IMR-90 (cell line): ENCODE data around the gene SYCP3.

ENCODE experiments used
- BHLHE40 ChIP-seq: fragments of 150-350 bp; IDR thresholded peaks from 2 replicates; pipeline ENCODE4 v1.6.1; 2016; ENCODE audit warnings: mild to moderate bottlenecking, low read depth, low read length
- CEBPB ChIP-seq: IDR thresholded peaks from 2 replicates; pipeline ENCODE4 v1.6.1; 2012; ENCODE audit warnings: low read depth, low read length, improper control_type of control experiment
- CHD1 ChIP-seq: IDR thresholded peaks from 2 replicates; pipeline ENCODE4 v1.6.1; 2012; ENCODE audit warnings: low read depth, low read length, improper control_type of control experiment
- MAFK ChIP-seq: IDR thresholded peaks from 2 replicates; pipeline ENCODE4 v1.6.1; 2012; ENCODE audit warnings: low read depth, low read length, improper control_type of control experiment
- MAZ ChIP-seq: IDR thresholded peaks from 2 replicates; pipeline ENCODE4 v1.6.1; 2012; ENCODE audit warnings: low read depth, mild to moderate bottlenecking, low read length, improper control_type of control experiment, moderate library complexity, borderline replicate concordance
- MXI1 ChIP-seq: IDR thresholded peaks from 2 replicates; pipeline ENCODE4 v1.6.1; 2012; ENCODE audit warnings: low read depth, mild to moderate bottlenecking, low read length, moderate library complexity, borderline replicate concordance
- NFE2L2 ChIP-seq: fragments of 150-350 bp; IDR thresholded peaks from 2 replicates; pipeline ENCODE4 v1.6.1; 2016; ENCODE audit warnings: low read depth, mild to moderate bottlenecking, low read length
- POLR2A ChIP-seq: IDR thresholded peaks from 2 replicates; pipeline ENCODE4 v1.6.1; 2012; ENCODE audit warnings: mild to moderate bottlenecking, low read depth, low read length
- RAD21 ChIP-seq: IDR thresholded peaks from 2 replicates; pipeline ENCODE4 v1.6.1; 2012; ENCODE audit warnings: low read length, improper control_type of control experiment
- RCOR1 ChIP-seq: IDR thresholded peaks from 2 replicates; pipeline ENCODE4 v1.6.1; 2012; ENCODE audit warnings: mild to moderate bottlenecking, low read length, improper control_type of control experiment; ENCODE audit not compliant: insufficient replicate concordance
- RFX5 ChIP-seq: IDR thresholded peaks from 2 replicates; pipeline ENCODE4 v1.8.0; 2012; ENCODE audit warnings: low read depth, mild to moderate bottlenecking, low read length, moderate library complexity
- SMC3 ChIP-seq: fragments of 150-350 bp; IDR thresholded peaks from 2 replicates; pipeline ENCODE4 v1.6.1; 2016; ENCODE audit warnings: low read depth, mild to moderate bottlenecking, antibody characterized with exemption, low read length, moderate library complexity
- TF ChIP-seq, protein P1 (sequence below): conservative IDR thresholded peaks from 2 replicates; pipeline ENCODE4 v1.5.1; 2012; ENCODE audit warnings: mild to moderate bottlenecking, low read depth, low read length, improper control_type of control experiment
- TF ChIP-seq, protein P2 (sequence below): fragments of 150-350 bp; IDR thresholded peaks from 2 replicates; pipeline ENCODE4 v1.6.1; 2016; ENCODE audit warnings: low read depth, mild to moderate bottlenecking, low read length, moderate library complexity, borderline replicate concordance

DNA sequence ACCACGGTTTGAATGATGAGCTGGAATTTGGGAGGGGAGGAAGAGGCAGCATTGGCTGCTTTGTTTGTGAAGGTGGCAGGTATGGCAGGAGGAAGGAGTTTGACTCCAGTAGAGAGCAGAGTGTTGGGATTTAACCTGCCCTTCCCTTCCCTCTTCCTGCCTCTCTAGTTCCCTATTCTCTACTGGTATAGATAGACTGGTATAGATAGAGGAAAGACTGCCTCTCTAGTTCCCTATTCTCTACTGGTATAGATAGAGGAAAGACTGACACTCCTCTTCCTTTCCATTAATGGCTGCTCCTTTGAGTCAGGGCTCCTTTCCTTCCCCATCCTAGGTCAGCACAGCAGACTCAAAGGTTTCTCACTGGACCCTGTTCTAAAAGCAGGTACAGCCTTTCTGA lies 8.4 kb upstream of the SYCP3 start:
- TF ChIP-seq, protein P1, sequence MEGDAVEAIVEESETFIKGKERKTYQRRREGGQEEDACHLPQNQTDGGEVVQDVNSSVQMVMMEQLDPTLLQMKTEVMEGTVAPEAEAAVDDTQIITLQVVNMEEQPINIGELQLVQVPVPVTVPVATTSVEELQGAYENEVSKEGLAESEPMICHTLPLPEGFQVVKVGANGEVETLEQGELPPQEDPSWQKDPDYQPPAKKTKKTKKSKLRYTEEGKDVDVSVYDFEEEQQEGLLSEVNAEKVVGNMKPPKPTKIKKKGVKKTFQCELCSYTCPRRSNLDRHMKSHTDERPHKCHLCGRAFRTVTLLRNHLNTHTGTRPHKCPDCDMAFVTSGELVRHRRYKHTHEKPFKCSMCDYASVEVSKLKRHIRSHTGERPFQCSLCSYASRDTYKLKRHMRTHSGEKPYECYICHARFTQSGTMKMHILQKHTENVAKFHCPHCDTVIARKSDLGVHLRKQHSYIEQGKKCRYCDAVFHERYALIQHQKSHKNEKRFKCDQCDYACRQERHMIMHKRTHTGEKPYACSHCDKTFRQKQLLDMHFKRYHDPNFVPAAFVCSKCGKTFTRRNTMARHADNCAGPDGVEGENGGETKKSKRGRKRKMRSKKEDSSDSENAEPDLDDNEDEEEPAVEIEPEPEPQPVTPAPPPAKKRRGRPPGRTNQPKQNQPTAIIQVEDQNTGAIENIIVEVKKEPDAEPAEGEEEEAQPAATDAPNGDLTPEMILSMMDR, result no peak
- no peak for TF ChIP-seq RAD21
- TF ChIP-seq POLR2A, result no peak
- no peak for TF ChIP-seq NFE2L2
- no peak for TF ChIP-seq CEBPB
- no peak for TF ChIP-seq MXI1
- TF ChIP-seq MAZ, result no peak
- no peak for TF ChIP-seq MAFK
- no peak for TF ChIP-seq RFX5
- TF ChIP-seq CHD1, result no peak
- TF ChIP-seq SMC3, result no peak
- no peak for TF ChIP-seq BHLHE40
- TF ChIP-seq, protein P2, sequence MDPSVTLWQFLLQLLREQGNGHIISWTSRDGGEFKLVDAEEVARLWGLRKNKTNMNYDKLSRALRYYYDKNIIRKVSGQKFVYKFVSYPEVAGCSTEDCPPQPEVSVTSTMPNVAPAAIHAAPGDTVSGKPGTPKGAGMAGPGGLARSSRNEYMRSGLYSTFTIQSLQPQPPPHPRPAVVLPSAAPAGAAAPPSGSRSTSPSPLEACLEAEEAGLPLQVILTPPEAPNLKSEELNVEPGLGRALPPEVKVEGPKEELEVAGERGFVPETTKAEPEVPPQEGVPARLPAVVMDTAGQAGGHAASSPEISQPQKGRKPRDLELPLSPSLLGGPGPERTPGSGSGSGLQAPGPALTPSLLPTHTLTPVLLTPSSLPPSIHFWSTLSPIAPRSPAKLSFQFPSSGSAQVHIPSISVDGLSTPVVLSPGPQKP, result no peak
- TF ChIP-seq RCOR1, result no peak
